H1 (cell line): ENCODE data around the gene EXOSC5. TPM values are rescaled to one million over a fixed set of nuclear protein-coding genes. Genes with fewer than 3 reads are reported as not detected.

Experiments
- CTCF ChIA-PET: fragments of 300-600 bp; sonication (Branson Sonifier 250); formaldehyde crosslinking; loops from one replicate; lab custom pipeline; 2021; ENCODE audit not compliant: partially characterized antibody; lab: Charles Lee
- POLR2A ChIA-PET: fragments of 300-600 bp; sonication (Branson Sonifier 250); formaldehyde crosslinking; loops from one replicate; lab custom pipeline; 2021; ENCODE audit warnings: inconsistent platforms; ENCODE audit not compliant: partially characterized antibody; lab: Charles Lee
- DNase-seq, 2 experiments: peaks; one replicate each; pipeline versions ENCODE4 v3.0.0 to v3.0.0-alpha.2; 2010 to 2022; ENCODE audit warnings: low spot score in 2 of 2, low read depth in 1 of 2, mixed read lengths in 1 of 2
- FAIRE-seq: peaks from 2 replicates; lab custom pipeline; 2011; peaks lifted over from hg19 to GRCh38; lab: Jason Lieb, UNC
- H2AFZ ChIP-seq: 2 replicates; pipeline ENCODE4 v1.8.1; 2012; ENCODE audit warnings: low read length, inconsistent platforms
- H2AK5ac ChIP-seq: 2 replicates; pipeline ENCODE4 v1.6.1; 2013; ENCODE audit warnings: low read depth, low read length
- H2BK120ac ChIP-seq: replicated peaks from 2 replicates; pipeline ENCODE3; 2013; ENCODE audit warnings: low read depth, low read length, inconsistent platforms
- H2BK12ac ChIP-seq: 2 replicates; pipeline ENCODE4 v1.6.1; 2013; ENCODE audit warnings: low read depth, low read length
- H2BK15ac ChIP-seq: 2 replicates; pipeline ENCODE4 v1.6.1; 2013; ENCODE audit warnings: low read length
- H2BK20ac ChIP-seq: 2 replicates; pipeline ENCODE4 v1.6.1; 2013; ENCODE audit warnings: low read length
- H2BK5ac ChIP-seq: 2 replicates; pipeline ENCODE4 v1.6.1; 2013; ENCODE audit warnings: low read depth, low read length
- H3K14ac ChIP-seq: 2 replicates; pipeline ENCODE4 v1.6.1; 2013; ENCODE audit warnings: inconsistent platforms; ENCODE audit not compliant: insufficient read length
- H3K18ac ChIP-seq: 2 replicates; pipeline ENCODE4 v1.6.1; 2013; ENCODE audit warnings: low read length; ENCODE audit errors: extremely low read depth
- H3K23ac ChIP-seq: 2 replicates; pipeline ENCODE4 v1.6.1; 2013; ENCODE audit warnings: inconsistent platforms; ENCODE audit not compliant: insufficient read length
- H3K23me2 ChIP-seq: 2 replicates; pipeline ENCODE4 v1.6.1; 2013; ENCODE audit warnings: low read depth, low read length
- H3K27ac ChIP-seq: 2 replicates; pipeline ENCODE4 v1.6.1; 2011; ENCODE audit warnings: low read depth, low read length, inconsistent platforms
- H3K27me3 ChIP-seq, 4 experiments: replicated peaks in 1 of 4; 1 replicate in 1 of 4; 2 replicates in 3 of 4; pipeline versions ENCODE4 v1.6.1 to v1.8.1; 2011 to 2013; ENCODE audit warnings: low read length in 3 of 4, mild to moderate bottlenecking in 3 of 4, inconsistent platforms in 2 of 4, mixed read lengths in 2 of 4, moderate library complexity in 1 of 4; ENCODE audit not compliant: control insufficient read depth in 3 of 4, insufficient read depth in 3 of 4; ENCODE audit errors: extremely low read depth in 1 of 4
- H3K36me3 ChIP-seq, 4 experiments: 2 replicates each; pipeline versions ENCODE4 v1.6.1 to v1.8.1; 2011 to 2013; ENCODE audit warnings: mild to moderate bottlenecking in 4 of 4, low read length in 3 of 4, moderate library complexity in 2 of 4, control low read depth in 1 of 4, inconsistent platforms in 1 of 4; ENCODE audit not compliant: insufficient read depth in 4 of 4, control insufficient read depth in 2 of 4
- H3K4ac ChIP-seq: replicated peaks from 2 replicates; pipeline ENCODE3; 2013; ENCODE audit warnings: low read length, low read depth, mixed read lengths, inconsistent platforms; ENCODE audit not compliant: insufficient read length
- H3K4me1 ChIP-seq, 4 experiments: replicated peaks in 1 of 4; 1 replicate in 1 of 4; 2 replicates in 3 of 4; pipeline versions ENCODE4 v1.6.1 to v1.8.1; 2011 to 2013; ENCODE audit warnings: low read length in 3 of 4, inconsistent platforms in 2 of 4, mixed read lengths in 1 of 4; ENCODE audit not compliant: insufficient read depth in 4 of 4, control insufficient read depth in 3 of 4
- H3K4me2 ChIP-seq, 2 experiments: 2 replicates each; pipeline versions ENCODE4 v1.6.1 to v1.8.1; 2011 to 2013; ENCODE audit warnings: low read depth in 2 of 2, low read length in 2 of 2, control low read depth in 1 of 2, inconsistent platforms in 1 of 2, mild to moderate bottlenecking in 1 of 2; ENCODE audit not compliant: insufficient read depth in 1 of 2
- H3K4me3 ChIP-seq, 4 experiments: fragments of 200-600, 300-600 bp in 1 of 4; sonication (generic), shearing (Covaris generic), sonication (Bioruptor Twin) in 1 of 4; 2 replicates each; pipeline versions ENCODE4 v1.5.1 to v1.8.1; 2011 to 2016; ENCODE audit warnings: low read length in 4 of 4, low read depth in 3 of 4, control low read depth in 2 of 4, inconsistent platforms in 2 of 4, mild to moderate bottlenecking in 2 of 4, mixed read lengths in 1 of 4, moderate library complexity in 1 of 4; ENCODE audit not compliant: insufficient read depth in 2 of 4; ENCODE audit errors: extremely low read depth in 1 of 4
- H3K56ac ChIP-seq: replicated peaks from 2 replicates; pipeline ENCODE3; 2013; ENCODE audit warnings: low read depth, mild to moderate bottlenecking, mixed read lengths, low read length, inconsistent platforms; ENCODE audit not compliant: insufficient read length
- H3K79me1 ChIP-seq: 2 replicates; pipeline ENCODE4 v1.6.1; 2013; ENCODE audit warnings: low read depth, low read length, control low read depth
- H3K79me2 ChIP-seq, 2 experiments: 2 replicates each; pipeline versions ENCODE4 v1.6.1 to v1.8.1; 2012 to 2013; ENCODE audit warnings: low read length in 2 of 2, mild to moderate bottlenecking in 2 of 2, inconsistent platforms in 1 of 2; ENCODE audit not compliant: insufficient read depth in 2 of 2, control insufficient read depth in 1 of 2
- H3K9ac ChIP-seq, 4 experiments: replicated peaks in 1 of 4; 1 replicate in 1 of 4; 2 replicates in 3 of 4; pipeline versions ENCODE4 v1.6.1 to v1.8.1; 2011 to 2013; ENCODE audit warnings: low read depth in 3 of 4, low read length in 3 of 4, control low read depth in 2 of 4, mild to moderate bottlenecking in 2 of 4, moderate library complexity in 2 of 4, inconsistent platforms in 1 of 4; ENCODE audit errors: extremely low read depth in 1 of 4
- H3K9me3 ChIP-seq, 2 experiments: 2 replicates each; pipeline versions ENCODE4 v1.6.1 to v1.8.1; 2012 to 2013; ENCODE audit warnings: mild to moderate bottlenecking in 2 of 2, moderate library complexity in 2 of 2, control low read depth in 1 of 2, inconsistent platforms in 1 of 2, low read depth in 1 of 2, low read length in 1 of 2, mixed read lengths in 1 of 2; ENCODE audit not compliant: insufficient read depth in 2 of 2
- H4K20me1 ChIP-seq, 2 experiments: replicated peaks in 1 of 2; 2 replicates each; pipeline versions ENCODE3 to v1.8.1; 2011 to 2013; ENCODE audit warnings: inconsistent platforms in 2 of 2, low read length in 2 of 2, mild to moderate bottlenecking in 1 of 2; ENCODE audit not compliant: insufficient read depth in 2 of 2, control insufficient read depth in 1 of 2
- H4K5ac ChIP-seq: 2 replicates; pipeline ENCODE4 v1.6.1; 2013; ENCODE audit warnings: low read length, low read depth, mixed read lengths, inconsistent platforms; ENCODE audit not compliant: insufficient read length
- H4K8ac ChIP-seq: 2 replicates; pipeline ENCODE4 v1.8.0; 2013; ENCODE audit warnings: mild to moderate bottlenecking, moderate library complexity, low read length, inconsistent platforms; ENCODE audit not compliant: insufficient read depth; ENCODE audit errors: extremely low read depth
- H4K91ac ChIP-seq: replicated peaks from 2 replicates; pipeline ENCODE3; 2013; ENCODE audit warnings: low read length, mixed read lengths, inconsistent platforms; ENCODE audit not compliant: insufficient read length
- POU5F1 ChIP-seq: IDR thresholded peaks from 2 replicates; pipeline ENCODE4 v1.6.1; 2011; ENCODE audit warnings: low read depth, mild to moderate bottlenecking, low read length, moderate library complexity
- RAD21 ChIP-seq, 2 experiments: IDR thresholded peaks in 1 of 2; conservative IDR thresholded peaks in 1 of 2; 2 replicates each; pipeline ENCODE4 v1.6.1; 2011; ENCODE audit warnings: low read depth in 2 of 2, low read length in 2 of 2, improper control_type of control experiment in 1 of 2, inconsistent platforms in 1 of 2, mild to moderate bottlenecking in 1 of 2, moderate library complexity in 1 of 2
- WGBS, 2 experiments: shearing (Covaris generic) in 1 of 2; methylation state at CpG; one replicate each; pipeline versions ENCODE4 v1.1.6 to v1.1.7; 2013 to 2015; ENCODE audit warnings: low lambda C conversion rate in 2 of 2, mixed read lengths in 2 of 2, inconsistent platforms in 1 of 2, low coverage in 1 of 2, missing lambda C conversion rate in 1 of 2; ENCODE audit not compliant: insufficient replicate concordance in 2 of 2, insufficient coverage in 1 of 2, insufficient read length in 1 of 2; ENCODE audit errors: extremely low coverage in 1 of 2, missing lambda C conversion rate in 1 of 2; 5-methylcytosine and 5-hydroxymethylcytosine counted together
- polyA plus RNA-seq, 7 experiments: library from polyadenylated mRNA; depleted of rRNA in 3 of 7; stranded (reverse) in 5 of 7; unstranded in 2 of 7; fragments of >200 nt in 5 of 7; fragments of 200-250 nt in 2 of 7; gene quantifications; 1 replicate in 5 of 7; 2 replicates in 1 of 7; 4 replicates in 1 of 7; pipeline versions ENCODE4 v1.2.1 to v1.2.3, GENCODE V29; 2011 to 2013; ENCODE audit warnings: missing spikeins in 2 of 7, mixed read lengths in 2 of 7
- total RNA-seq: library from RNA; stranded (reverse); fragmentation: NEBNext Ultra II Directional; extraction: Animal tissue kit (Norgen Biotek cat#: 25700); gene quantifications from 2 replicates; pipeline ENCODE4 v1.2.1, GENCODE V29; 2021
- TF ChIP-seq, protein P1 (sequence below), 3 experiments: IDR thresholded peaks; 1 replicate in 2 of 3; 2 replicates in 1 of 3; pipeline versions ENCODE4 v1.5.1 to v1.6.1; 2011; ENCODE audit warnings: low read length in 3 of 3, mild to moderate bottlenecking in 3 of 3, inconsistent platforms in 2 of 3, low read depth in 1 of 3, moderate library complexity in 1 of 3; ENCODE audit not compliant: insufficient read depth in 1 of 3; ENCODE audit errors: control extremely low read depth in 1 of 3

EXOSC5 gene
- total and polyA plus RNA-seq, 2 of the 8 experiments (the other 6 are each of a cell fraction or from before 2014, with no cell fraction given) = 56.2 to 92.8 TPM

DNA sequence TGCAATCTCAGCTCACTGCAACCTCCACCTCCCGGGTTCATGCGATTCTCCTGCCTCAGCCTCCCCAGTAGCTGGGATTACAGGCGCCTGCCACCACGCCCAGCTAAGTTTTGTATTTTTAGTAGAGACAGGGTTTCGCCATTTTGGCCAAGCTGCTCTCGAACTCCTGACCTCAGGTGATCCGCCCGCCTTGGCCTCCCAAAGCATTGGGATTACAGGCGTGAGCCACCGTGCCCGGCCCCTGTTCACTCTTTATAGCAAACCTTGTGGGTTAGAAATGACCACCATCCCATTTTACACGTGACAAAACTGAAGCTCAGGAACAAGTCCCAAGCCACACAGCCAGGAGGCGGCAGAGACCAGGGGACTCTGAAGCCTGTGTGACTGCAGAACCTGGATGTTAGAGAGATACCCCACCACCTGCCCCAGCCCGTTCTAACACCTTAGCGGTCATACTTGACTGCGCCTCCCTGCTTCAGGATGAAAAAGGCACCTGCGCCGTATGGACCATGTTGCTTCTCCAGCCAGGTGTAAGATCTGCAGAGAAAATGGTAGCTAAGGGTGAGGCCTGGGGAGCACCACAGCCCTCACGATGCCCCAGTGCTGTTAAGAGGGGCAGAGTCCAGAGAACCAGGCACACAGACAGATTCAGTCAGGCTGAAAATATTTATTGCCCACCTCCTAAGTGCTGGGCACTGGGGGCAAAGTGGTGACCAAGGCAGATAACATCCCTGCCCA is 38.9 kb upstream of the EXOSC5 start:
- peaks cover 9 to 25% (median 19%) of the 10 kb centered on the region in 4 experiments; a peak in 7 of 8 replicates for H3K36me3 ChIP-seq
- H3K27ac ChIP-seq = no peak overlapping the region
- no peak overlapping the region for H2BK20ac ChIP-seq
- peaks cover 6% of the 10 kb centered on the region; the same call in 1 of the 2 replicates for H3K23me2 ChIP-seq
- H4K8ac ChIP-seq = no peak overlapping the region
- H3K9ac ChIP-seq = no peak overlapping the region
- DNase-seq = no peak
- no peak overlapping the region for H3K18ac ChIP-seq
- no peak overlapping the region for H2BK5ac ChIP-seq
- H2AK5ac ChIP-seq = no peak overlapping the region
- no peak overlapping the region for H2AFZ ChIP-seq
- FAIRE-seq = no peak
- H2BK15ac ChIP-seq = no peak overlapping the region
- peaks cover 0 to 12% of the 10 kb centered on the region in 2 experiments for H4K20me1 ChIP-seq
- no peak overlapping the region for H2BK12ac ChIP-seq
- H3K4ac ChIP-seq = no peak overlapping the region
- H3K79me1 ChIP-seq = 0 out of 2 replicates have a peak, but pooled peaks cover 4% of the 10 kb centered on the region
- no peaks in the 10 kb centered on the region for H3K9me3 ChIP-seq
- ChIA-PET CTCF (interaction anchor here (0.7 to 20.4 kb wide), 9 partner anchors 9 to 274 kb away, joined by 3 to 364 read pairs (median 4); partner anchors contain the start of gene B9D2), POLR2A (interaction anchor here (1.2 to 6.4 kb wide), 5 partner anchors 8 to 80 kb away, joined by 3 to 87 read pairs (median 3); partner anchors contain the start of gene B3GNT8)
- no peak overlapping the region for H4K91ac ChIP-seq
- no peaks in the 10 kb centered on the region for H3K4me1 ChIP-seq
- no peak overlapping the region for H3K4me2 ChIP-seq
- no peak overlapping the region for H4K5ac ChIP-seq
- peaks cover 0 to 8% of the 10 kb centered on the region in 2 experiments; a peak in 1 of 4 replicates for H3K79me2 ChIP-seq
- 92% methylated on average over 16 of the region's 19 CpGs; no CpG with 5 or more reads in 1 of the 2 experiments for WGBS, 2 experiments
- no peak overlapping the region for H3K23ac ChIP-seq
- no peaks in the 10 kb centered on the region for H3K27me3 ChIP-seq
- TF ChIP-seq, protein P1, sequence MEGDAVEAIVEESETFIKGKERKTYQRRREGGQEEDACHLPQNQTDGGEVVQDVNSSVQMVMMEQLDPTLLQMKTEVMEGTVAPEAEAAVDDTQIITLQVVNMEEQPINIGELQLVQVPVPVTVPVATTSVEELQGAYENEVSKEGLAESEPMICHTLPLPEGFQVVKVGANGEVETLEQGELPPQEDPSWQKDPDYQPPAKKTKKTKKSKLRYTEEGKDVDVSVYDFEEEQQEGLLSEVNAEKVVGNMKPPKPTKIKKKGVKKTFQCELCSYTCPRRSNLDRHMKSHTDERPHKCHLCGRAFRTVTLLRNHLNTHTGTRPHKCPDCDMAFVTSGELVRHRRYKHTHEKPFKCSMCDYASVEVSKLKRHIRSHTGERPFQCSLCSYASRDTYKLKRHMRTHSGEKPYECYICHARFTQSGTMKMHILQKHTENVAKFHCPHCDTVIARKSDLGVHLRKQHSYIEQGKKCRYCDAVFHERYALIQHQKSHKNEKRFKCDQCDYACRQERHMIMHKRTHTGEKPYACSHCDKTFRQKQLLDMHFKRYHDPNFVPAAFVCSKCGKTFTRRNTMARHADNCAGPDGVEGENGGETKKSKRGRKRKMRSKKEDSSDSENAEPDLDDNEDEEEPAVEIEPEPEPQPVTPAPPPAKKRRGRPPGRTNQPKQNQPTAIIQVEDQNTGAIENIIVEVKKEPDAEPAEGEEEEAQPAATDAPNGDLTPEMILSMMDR (IDR thresholded peaks at IDR 0.05; ENCODE audit: control extremely low read depth in 1 of 3, insufficient read depth in 1 of 3, low read depth in 1 of 3, low read length in 3 of 3) = peak in 1 of 3 experiments; percentile 9; a peak in 1 of 4 replicates
- TF ChIP-seq POU5F1 (no peak), RAD21 (IDR thresholded peaks at IDR 0.05 in 1 of 2, conservative IDR thresholded peaks at IDR 0.05 in 1 of 2; ENCODE audit: low read depth in 2 of 2, low read length in 2 of 2) (peak; percentile 3 to 17; a peak in 1 of 4 replicates)
- H3K14ac ChIP-seq = no peak overlapping the region
- H2BK120ac ChIP-seq = no peak overlapping the region
- H3K4me3 ChIP-seq = no peak overlapping the region
- H3K56ac ChIP-seq = no peak overlapping the region
